Islet precursor cell (in vitro differentiated cells): ENCODE data around the gene ZNF175.

Experiments
- DNase-seq: peaks from one replicate; pipeline ENCODE4 v3.0.0-alpha.2; 2018

Gene ZNF175

DNA sequence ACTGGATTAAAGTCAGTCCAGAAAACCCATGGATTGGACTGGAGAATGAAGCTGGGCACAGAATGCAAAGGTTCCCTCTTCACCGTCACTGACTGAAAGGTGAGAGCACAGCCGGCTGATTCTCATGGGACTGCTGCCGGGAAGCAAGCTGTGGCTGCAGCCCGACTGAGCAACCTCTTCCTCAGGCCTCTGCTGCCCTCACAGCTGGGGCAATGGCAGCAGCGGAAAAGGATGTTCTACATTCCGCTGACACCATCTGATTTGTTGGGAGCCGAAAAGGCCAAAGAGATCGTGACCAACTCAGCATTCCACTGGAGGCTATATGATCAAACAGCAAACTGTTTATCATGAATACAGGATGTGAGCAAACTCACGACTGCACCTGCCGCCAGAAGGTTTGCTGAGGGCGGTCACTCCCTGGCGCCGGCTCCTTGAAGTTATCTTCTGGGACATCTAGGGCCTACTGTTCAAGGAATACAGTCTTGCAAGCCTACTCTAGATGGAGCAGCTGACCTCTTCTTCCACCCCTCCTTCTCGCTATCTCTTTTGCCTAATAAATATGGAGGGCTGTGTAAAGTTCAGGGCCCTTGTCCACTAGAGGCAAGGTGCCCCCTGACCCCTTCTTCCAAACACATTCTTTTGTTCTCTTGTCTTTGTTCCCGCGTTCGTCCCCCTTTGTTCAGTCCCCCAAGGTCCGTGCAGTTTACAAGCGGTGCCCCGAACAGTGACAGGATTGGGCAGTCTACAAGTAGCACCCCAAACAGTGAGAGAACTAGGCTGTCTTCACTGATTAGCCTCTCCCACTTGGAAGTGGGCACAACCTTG lies 20.0 kb upstream of the ZNF175 start:
- DNase-seq = no peak

DNA sequence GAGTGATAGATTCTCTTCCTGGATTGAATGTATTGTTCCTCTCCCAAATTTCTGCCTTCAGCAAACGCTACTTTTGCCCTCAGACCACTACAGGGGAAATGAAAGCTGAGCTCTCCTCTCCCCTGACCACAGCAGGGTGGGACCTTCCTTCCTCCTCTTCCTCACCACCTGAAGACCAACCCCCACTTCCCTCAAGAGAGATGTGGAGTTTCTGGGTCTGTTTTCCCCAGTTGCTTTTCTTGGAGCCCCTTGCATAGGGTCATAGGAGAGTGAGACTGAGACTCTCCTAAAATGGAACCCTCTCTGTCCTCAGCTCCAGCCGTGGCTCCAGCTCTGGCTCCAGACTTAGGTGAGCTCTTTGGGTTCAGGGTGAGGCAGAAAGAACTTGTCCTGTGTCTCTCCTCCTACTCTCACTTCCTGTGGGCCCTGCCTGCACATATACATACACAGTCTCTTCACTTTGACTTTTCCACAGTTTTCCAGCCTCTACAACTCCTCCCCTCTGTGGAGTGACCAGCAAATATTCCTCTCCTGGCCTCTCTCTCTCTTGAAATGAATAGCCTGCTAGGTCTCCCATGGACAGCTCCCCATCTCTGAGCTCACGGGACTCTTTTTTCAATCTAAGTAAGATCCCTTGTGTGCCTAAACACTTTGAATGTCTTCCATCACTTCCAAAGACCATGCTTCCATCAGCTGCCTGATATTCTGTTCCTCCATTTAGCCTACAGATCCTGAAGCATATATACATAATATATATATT lies 19.2 kb upstream of the ZNF175 start:
- DNase-seq = no peak

DNA sequence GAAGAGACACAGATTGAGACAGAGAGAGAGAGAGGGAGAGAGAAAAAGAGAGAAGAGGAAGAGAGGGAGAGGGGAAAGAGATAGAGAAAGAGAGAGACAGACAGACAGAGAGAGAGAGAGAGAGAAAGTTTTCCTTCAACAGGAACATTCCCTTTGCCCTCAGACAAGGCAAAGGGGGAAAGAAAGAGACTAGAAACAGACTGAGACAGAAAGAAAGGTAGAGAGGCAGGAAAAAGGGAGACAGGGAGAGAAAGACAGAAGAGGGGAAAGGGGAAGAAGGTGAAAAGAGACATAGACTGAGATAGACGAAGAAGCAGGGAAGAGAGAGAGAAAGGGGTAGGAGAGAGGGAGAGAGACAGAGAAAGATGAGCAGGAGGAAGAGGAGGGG lies 18.5 kb upstream of the ZNF175 start:
- DNase-seq = no peak

DNA sequence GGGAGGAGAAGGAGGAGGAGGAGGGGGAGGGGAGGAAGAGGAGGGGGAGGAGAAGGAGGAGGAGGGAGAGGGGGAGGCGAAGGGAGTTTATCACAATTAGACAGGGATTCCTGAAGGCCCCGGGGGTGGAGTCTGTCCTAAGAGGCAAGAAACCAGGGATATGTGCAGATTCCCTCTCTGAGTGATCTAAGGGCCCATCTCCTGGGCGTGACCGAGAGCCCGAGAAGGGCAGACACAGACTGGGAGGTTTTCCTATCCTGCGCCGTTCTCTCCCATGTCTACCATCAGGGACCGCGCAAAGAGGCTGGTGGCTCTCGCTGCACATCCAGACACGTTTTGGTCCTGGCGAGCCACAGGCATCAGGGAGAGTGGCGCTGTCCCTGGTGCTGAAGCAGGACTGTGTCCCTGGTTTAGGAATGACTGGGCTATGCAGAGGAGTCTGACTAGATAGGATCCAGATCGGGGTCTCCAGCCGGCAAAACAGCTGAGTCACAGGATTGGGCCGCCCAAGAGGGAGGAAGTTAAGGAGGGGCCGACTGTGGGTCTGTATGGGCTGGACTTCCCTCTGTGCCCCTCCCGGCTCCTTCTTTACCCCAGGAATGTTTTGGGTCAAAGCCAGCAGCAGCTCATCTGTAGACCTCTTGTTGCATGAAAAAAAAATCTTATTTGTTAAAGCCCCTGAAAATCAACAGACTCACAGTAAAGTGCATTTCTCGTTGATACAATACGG lies 17.9 kb upstream of the ZNF175 start:
- DNase-seq = peak; percentile 95

DNA sequence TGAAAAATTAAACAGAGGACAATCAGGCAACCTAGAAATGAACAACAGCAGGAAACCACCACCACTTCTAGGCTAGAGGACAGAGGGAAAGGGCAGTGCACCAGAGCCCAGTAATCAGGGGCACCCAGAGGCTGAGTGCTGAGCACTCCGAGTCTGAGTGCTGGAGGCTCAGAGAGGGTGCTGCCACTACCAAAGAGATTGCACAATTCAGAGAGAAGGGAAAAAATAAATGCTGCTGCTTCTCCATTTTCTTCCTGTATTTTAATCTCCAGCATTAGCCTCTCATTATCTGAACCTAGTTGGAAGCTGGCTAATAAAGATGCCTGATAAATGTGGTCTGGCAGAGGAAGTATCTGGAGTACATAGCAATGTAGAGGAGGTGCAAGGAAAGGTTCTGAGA lies 11.8 kb upstream of the ZNF175 start:
- no peak for DNase-seq

DNA sequence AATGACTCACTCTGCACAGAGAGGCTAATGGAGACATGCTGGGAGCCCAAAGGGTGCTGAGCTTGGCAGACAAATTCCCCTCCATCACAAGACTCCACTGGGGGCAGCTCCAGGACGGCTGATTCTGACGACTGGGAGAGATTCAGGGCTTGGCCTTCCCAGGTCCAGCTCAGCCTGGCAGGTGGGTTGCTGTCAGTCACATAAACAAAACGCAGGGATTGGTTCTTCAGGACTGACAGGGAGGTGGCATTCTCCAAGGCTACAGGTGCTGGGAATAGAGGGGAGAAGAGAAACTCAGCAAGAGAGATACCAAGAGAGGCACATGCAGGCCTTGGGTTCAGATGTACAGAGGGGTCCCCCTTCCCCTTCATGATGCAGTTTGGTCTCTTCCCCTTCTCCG lies 10.7 kb upstream of the ZNF175 start:
- DNase-seq = no peak

DNA sequence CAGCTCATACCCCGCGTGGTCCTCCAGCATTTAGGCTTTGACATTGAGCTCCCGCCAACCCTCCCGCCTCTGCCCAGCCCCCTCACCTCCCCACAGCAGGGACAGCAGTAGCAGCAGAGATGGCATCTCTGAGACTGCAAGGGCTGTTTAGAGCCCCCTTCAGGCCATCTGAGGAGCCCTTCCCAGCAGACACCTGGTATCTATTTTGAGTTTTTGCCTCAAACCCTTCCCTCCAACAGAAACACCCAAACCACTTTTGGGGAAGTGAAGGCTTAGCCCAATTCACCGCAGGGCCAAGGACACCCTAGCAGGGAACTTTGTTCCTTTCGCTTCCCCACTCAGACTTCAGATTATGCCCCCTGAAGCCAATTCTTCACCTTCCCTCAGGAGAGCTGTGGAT lies 6.3 kb upstream of the ZNF175 start:
- no peak for DNase-seq

DNA sequence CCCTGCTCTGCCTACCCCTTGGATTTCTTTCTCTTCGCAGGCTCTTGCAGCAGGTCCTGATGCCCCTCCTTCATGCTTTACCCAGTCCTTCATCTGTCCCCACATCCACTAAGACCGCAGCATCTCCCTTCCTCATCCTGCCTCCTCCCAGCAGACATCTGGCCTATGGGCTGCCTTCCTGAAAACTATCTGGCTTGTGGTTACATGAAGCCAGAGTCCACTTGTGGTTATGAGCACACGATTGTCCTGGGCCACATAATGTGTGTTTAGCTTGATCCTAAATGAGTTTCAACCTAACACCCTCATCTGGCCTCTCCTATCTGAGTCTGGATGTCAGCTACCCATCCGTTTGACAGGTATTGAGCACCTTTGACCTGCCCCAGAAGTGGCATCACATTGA lies 5.5 kb upstream of the ZNF175 start:
- no peak for DNase-seq

DNA sequence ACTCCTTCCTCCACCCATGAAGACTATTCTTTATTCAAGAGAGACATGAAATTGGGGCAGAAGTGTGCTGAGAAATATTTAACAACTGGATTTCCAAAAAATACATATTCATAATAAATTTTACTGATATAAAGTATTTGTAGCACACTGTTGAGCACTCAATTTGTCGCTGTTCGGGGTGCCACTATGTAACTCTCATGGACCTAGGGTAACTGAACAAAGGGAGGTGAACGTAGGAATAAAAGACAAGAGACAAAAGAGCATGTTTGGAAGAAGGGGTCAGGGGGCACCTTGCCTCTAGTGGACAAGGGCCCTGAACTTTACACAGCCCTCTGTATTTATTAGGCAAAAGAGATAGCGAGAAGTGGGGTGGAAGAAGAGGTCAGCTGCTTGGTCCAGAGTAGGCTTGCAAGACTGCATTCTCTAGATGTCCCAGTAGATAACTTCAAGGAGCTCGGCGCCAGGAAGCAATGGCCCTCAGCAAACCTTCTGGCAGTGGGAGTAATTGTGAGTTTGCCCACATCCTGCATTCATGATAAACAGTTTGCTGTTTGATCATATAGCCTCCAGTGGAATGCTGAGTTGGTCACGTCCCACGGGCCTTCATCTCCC lies 4.5 kb upstream of the ZNF175 start:
- DNase-seq = no peak

DNA sequence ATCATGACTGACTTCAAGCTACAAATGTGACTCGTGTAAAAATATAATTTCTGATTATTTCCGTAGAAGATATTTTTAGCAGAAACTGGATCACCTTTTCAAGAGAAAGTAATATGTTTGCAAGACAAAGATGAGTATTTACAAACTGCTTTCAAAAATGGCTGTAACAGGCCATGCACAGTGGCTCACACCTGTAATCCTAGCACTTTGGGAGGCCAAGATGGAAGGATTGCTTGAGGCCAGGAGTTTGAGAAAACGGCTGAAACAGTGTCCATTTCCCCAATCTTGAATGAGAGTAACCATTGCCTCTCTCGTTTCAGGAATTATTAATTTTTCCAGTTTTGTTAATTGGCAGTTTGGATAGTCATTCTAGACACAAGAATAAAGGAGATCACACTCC lies 3.5 kb upstream of the ZNF175 start:
- DNase-seq = no peak

DNA sequence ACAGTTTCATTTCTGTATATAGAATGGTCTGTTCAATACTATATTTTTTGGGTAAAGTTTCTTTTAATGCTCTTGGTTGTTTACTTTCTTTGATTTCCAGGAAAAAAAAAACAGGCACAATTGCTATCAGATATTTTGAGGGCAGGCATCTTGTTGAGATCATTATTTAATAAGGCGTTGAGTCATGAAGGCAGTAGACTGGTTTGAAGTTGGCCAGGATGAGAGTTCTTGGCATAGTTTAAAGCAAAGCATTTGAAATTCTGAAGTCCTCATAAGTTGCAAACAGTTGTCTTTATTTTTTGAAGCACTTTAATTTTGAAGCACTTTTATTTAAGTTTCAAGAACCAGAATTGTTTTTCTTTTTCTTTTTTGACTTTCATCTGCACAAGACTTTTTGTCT lies 2.6 kb upstream of the ZNF175 start:
- DNase-seq = no peak

DNA sequence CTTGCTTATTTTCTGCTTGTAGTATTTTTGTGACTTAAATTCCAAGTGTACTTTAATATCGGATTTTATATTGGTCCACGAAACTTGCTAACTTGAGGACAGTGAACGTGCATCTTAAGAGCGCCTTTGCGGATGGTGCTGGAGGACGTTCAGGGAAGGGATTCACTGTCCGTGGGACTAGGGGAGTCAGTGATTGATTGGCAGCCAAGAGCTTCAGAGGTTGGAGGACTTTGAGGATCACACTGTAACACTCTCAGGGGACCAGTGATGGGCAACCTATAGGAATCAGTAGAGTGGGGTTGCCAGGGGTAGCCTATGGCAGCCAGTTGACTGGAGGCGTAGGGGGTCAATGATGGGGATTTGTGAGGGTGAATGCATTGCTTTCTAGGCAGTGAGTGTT lies 516 bp downstream of the ZNF175 start:
- no peak for DNase-seq

DNA sequence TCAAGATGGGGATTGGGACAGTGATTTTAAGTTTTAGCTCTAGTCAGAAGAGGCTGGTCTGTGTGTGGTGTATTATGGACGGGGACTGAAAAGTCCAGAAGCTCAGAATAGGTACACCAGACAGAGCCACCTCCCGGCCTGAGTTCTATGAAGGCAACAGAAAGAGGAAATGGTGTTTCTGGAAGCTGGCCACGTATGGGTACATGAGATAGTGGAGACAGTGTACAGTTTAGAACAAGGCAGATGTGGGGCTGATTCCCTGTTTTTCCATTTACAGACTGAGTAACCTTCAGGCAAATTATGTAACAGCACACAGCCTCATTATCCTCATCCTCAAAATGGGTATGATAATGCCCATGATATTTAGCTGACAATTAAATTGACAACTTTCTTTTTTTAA lies 1.3 kb downstream of the ZNF175 start:
- no peak for DNase-seq

DNA sequence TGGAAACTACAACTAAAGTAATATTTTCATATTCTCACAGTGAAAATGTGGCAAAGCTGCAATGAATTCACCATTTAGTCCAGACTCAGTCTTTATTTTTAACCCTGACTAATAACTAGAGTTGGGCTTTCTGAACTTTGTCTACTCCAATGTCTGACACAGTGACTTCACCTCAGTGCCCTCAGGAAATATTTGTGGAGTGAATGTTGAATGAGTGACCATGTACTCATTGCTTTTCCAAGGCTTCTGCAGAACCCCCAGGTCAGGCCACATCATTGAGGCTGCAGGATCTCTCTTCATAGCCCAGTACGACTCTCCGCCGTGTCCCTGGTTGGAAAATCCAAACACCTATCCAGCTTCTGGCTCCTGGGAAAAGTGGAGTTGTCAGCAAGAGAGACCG lies 1.8 kb downstream of the ZNF175 start:
- DNase-seq = no peak

DNA sequence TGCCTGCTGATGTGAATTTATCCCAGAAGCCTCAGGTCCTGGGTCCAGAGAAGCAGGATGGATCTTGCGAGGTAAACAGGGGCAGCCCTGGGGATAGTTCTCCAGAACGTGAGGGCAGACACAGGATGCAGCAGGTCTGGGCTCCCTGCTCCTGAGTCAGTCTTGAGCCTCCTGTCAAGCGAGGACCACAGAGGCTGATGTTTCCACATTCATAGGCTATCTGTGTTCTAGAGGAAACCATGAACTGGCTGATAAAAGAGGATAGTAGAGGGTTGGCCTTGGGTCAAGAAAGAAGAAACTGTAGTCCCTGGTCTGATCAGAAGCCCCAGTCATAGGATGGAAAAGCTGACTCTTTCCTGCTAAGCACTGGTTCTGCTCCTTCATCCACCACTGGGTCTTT lies 2.2 kb downstream of the ZNF175 start:
- DNase-seq = no peak

DNA sequence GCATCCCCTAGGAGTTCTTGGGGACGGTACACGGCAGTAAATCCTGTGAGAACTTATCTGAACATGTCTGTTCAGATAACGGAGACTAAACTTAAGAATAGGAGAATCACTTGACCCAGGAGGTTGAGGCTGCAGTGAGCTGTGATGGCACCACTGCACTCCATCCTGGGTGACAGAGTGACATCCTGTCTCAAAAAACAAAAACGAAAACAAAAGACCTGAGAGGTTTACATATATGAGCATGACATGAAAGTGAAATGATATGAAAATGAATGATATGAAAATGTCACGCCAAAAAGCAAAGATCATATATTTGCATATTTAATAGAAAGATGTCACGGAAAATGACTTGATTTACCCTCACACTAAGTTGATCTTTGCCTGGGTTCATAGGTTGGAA lies 5.8 kb downstream of the ZNF175 start:
- no peak for DNase-seq

DNA sequence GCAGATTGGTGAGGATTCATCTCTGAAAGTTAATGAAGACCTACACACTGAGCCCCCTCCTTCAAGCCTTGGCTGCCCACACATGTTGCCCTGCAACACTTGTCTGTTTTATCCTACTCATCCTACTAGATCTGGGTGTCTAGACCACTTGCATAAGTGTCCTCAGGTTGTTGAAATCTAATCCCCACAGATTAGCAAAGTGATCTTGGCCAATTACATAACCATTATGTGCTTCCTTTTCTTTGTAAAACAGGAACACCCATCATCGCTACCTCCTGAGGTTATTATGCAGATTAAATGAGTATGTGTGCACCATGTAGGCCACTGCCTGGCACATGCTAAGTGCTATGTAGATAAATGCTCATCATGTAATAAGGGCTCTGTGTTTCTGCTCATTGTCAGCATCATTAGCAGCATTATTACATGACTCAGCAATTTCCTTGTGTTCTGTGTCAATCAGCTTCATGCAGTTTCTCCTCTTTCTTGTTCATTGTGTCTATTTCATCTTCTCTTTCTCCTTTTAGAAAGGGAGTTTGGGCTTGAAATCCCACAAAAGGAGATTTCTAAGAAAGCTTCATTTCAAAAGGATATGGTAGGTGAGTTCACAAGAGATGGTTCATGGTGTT lies 15.1 kb downstream of the ZNF175 start:
- no peak for DNase-seq

DNA sequence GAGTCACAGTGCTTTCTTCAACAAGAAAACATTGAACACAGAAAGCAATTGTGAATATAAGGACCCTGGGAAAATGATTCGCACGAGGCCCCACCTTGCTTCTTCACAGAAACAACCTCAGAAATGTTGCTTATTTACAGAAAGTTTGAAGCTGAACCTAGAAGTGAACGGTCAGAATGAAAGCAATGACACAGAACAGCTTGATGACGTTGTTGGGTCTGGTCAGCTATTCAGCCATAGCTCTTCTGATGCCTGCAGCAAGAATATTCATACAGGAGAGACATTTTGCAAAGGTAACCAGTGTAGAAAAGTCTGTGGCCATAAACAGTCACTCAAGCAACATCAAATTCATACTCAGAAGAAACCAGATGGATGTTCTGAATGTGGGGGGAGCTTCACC lies 15.7 kb downstream of the ZNF175 start:
- DNase-seq = no peak

DNA sequence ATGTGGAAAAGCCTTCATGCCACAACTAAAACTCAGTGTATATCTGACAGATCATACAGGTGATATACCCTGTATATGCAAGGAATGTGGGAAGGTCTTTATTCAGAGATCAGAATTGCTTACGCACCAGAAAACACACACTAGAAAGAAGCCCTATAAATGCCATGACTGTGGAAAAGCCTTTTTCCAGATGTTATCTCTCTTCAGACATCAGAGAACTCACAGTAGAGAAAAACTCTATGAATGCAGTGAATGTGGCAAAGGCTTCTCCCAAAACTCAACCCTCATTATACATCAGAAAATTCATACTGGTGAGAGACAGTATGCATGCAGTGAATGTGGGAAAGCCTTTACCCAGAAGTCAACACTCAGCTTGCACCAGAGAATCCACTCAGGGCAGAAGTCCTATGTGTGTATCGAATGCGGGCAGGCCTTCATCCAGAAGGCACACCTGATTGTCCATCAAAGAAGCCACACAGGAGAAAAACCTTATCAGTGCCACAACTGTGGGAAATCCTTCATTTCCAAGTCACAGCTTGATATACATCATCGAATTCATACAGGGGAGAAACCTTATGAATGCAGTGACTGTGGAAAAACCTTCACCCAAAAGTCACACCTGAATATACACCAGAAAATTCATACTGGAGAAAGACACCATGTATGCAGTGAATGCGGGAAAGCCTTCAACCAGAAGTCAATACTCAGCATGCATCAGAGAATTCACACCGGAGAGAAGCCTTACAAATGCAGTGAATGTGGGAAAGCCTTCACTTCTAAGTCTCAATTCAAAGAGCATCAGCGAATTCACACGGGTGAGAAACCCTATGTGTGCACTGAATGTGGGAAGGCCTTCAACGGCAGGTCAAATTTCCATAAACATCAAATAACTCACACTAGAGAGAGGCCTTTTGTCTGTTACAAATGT lies 16.4 kb downstream of the ZNF175 start:
- DNase-seq = no peak

DNA sequence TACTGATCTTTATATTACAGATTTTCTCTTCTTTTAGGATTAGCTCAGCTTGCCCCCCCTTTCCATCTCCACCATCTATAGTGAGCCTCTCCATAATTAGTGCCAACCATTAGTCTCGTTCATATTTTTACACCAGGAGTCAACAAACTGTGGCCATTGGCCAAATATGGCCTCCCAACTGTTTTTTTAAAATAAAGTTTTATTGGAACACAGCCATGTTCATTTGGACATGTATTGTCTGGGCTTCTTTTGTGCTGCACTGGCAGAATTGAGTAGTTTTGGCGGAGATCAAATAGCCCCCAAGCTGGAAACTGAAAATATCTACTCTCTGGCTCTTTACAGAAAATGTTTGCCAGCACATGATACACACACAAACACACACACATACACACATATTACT lies 18.4 kb downstream of the ZNF175 start:
- no peak for DNase-seq

DNA sequence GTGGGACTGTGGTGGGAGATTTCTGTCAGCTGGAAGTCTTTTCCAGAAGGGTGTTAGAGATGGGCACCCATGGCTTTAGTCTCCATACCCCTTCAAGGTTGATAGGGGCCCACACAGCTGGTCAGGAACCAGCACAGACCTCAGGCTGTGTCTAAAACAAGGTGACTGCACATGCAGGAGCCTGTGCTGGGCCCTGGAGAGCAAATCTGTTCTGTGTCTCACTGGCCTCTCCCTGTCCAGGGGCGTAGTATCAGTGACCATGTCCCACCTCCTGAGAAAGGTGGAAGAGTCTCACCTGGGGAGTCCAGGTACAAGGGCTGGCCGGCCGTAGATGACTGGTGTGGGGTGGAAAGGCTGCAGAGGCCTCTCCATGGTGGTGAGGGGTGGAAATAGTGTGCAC lies 19.4 kb downstream of the ZNF175 start:
- no peak for DNase-seq

DNA sequence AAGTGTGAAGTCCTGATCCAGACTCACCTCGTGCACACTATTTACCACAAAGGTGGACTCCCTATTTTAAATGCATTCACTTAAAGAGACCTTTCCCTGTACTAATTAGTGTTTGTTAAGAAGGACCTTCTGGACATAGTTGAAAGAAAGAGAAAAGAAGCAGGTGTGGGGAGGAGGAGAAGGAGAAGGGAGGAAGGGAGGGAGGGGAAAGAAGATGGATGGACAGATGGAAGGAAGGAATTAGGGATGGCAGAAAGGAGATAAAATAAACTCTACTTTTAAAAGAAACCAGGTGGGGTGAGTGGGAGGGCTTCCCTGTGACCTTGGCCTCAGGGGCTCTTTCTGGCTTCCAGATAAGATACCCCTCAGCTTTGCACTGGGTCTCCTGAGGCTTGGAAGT lies 21.4 kb downstream of the ZNF175 start:
- no peak for DNase-seq
